ENCODE results near the gene STIMATE.

DNA sequence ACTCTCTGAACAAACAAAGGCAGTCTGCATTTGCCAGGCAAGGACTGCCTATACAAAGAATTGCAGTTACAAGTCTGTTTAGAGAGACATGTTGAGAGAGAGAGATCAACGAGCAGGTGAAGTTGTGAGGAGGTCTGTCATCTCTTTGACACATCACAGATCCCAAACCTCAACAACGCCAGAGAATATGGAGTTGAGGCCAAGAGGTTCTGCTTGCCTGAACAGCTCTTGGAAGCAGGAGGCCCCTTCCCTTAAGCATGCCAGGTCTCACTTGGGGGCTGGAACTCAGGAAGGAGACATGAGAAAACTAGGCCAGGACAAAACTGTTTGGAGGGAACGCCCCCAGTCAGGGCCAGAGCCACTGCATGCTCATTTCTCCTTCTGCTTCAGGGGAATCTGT, 40.2 kb downstream of the STIMATE start:
- TF ChIP-seq CTCF (IDR thresholded peaks at IDR 0.05 in 8 of 11, conservative IDR thresholded peaks at IDR 0.05 in 3 of 11) (no peak), POLR2A (IDR thresholded peaks at IDR 0.05) (no peak)

All from spleen (tissue), 7 donors.